Choroid plexus epithelial cell (primary cell): ENCODE results near the gene ZBTB4.

Source experiments
- DNase-seq: peaks from one replicate; pipeline ENCODE4 v3.0.0-alpha.2; 2010; ENCODE audit warnings: low read depth
- H3K4me3 ChIP-seq: 2 replicates; pipeline ENCODE4 v1.5.1; 2011; ENCODE audit warnings: low read depth, mild to moderate bottlenecking, control low read depth, low read length, moderate library complexity
- TF ChIP-seq, protein P1 (sequence below): conservative IDR thresholded peaks from 2 replicates; pipeline ENCODE4 v1.5.1; 2011; ENCODE audit warnings: low read depth, mild to moderate bottlenecking, control low read depth, inconsistent platforms, low read length, moderate library complexity

ZBTB4 gene

GRCh38 chr17:7444682-7445618 is 34.5 kb downstream of the ZBTB4 start, which contains the start of gene CHRNB1:
Gene CHRNB1 (plus strand): TSS chr17:7445061. CDS start chr17:7445128, 67 bp downstream.
- H3K4me3 ChIP-seq: peak within 1 kb of the TSS; percentile 44
- DNase-seq: no peak
- TF ChIP-seq, protein P1, sequence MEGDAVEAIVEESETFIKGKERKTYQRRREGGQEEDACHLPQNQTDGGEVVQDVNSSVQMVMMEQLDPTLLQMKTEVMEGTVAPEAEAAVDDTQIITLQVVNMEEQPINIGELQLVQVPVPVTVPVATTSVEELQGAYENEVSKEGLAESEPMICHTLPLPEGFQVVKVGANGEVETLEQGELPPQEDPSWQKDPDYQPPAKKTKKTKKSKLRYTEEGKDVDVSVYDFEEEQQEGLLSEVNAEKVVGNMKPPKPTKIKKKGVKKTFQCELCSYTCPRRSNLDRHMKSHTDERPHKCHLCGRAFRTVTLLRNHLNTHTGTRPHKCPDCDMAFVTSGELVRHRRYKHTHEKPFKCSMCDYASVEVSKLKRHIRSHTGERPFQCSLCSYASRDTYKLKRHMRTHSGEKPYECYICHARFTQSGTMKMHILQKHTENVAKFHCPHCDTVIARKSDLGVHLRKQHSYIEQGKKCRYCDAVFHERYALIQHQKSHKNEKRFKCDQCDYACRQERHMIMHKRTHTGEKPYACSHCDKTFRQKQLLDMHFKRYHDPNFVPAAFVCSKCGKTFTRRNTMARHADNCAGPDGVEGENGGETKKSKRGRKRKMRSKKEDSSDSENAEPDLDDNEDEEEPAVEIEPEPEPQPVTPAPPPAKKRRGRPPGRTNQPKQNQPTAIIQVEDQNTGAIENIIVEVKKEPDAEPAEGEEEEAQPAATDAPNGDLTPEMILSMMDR: peak; percentile 15

GRCh38 chr17:7443499-7444485 is 35.6 kb downstream of the ZBTB4 start:
- TF ChIP-seq, protein P1: no peak
- peak; percentile 47 for DNase-seq
- H3K4me3 ChIP-seq: no peak overlapping the region

- H3K4me3 ChIP-seq: no peak overlapping the region
- no peak for DNase-seq
- TF ChIP-seq, protein P1: no peak
These were observed 37.3 kb downstream of the ZBTB4 start for GRCh38 chr17:7442142-7442541.

DNA sequence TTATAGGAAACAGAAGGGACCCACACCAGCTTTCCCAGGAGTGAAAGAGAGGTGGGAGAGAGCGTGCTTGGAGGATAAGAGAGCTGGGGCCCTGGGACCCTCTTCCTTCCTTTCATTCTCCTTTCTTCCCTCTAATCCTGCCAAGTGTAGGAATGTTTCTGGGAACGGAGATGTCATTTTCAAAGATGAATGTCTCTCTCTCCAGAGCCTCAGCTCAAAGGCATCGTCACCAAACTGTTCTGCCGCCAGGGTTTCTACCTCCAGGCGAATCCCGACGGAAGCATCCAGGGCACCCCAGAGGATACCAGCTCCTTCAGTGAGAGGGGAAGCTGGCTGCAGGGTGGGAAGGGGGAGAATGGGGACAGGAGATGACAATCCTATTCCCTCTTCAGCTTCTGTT is 38.2 kb downstream of the ZBTB4 start:
- DNase-seq: no peak
- no peak overlapping the region for H3K4me3 ChIP-seq
- TF ChIP-seq, protein P1: no peak

DNA sequence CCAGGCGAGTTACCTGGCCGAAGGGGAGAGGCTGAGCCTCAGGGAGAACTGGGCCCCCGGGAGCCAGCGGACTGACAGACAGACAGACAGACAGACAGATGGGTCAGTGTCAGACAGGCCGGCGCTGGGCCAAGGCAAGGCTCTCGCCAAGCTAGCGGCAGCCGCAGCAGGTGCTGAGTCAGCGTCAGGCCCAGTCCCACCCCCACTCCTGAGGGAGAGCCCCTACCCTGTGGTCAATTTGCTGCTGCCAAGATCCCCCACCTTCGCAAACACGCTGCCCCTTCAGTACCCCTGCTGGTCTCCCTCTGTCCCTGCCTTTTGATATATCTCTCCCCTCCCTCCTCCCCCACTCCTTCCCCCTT is 38.6 kb downstream of the ZBTB4 start:
- peak; percentile 39 for DNase-seq
- peak overlapping the region; percentile 51 for H3K4me3 ChIP-seq
- TF ChIP-seq, protein P1: peak; percentile 27

DNA sequence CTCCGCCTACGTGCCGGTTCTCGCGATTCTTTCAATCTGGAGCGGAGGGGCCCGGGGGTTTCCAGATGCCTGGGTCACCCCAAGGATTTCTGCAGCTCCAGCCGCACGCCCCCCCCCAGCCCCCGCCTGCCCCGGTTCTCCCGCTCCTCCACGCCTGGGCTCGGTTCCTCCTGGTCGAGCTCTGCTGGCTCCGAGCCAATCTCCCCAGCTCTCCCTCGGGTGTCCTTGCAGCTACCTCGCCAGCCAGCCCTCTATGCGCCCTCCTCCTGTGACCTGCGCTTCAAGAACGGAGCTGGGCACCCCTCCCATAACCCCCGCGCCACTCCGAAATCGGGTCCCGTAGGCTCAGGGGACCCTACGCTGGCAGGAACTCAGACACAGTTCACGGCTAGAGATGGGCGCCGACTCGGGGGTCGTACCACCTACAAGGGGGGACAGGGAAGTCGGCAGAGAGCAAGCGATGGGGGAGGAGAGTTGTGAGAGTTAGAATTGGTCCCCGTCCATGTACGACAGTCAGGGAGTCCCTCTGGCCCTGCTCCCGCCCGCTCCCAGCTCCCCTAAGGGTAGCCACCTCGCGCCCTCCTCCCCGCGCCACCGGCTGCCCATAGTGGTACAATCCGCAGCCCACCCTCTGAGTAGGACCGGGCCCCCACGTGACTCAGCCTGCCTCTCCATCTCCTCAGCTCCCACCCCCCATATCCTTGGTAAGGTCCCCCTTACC is 39.2 kb downstream of the ZBTB4 start:
- H3K4me3 ChIP-seq: peak overlapping the region; percentile 51
- DNase-seq: no peak
- TF ChIP-seq, protein P1: no peak
